H1 (cell line): ENCODE results near the gene NUCB1. TPM values are rescaled to one million over a fixed set of nuclear protein-coding genes. Genes with fewer than 3 reads are reported as not detected.

ENCODE experiments used
- BCL11A ChIP-seq, 2 experiments: IDR thresholded peaks; one replicate each; pipeline ENCODE4 v1.6.1; 2011; ENCODE audit warnings: low read depth in 2 of 2, low read length in 2 of 2, mild to moderate bottlenecking in 2 of 2
- CBX5 ChIP-seq: fragments of 300-800, 300-1000 bp; sonication (generic); IDR thresholded peaks from 2 replicates; pipeline ENCODE4 v1.7.1; 2016; ENCODE audit warnings: antibody characterized with exemption, low read length, low read depth
- CBX8 ChIP-seq: fragments of 300-800, 300-1000 bp; sonication (generic); IDR thresholded peaks from 2 replicates; pipeline ENCODE4 v1.7.1; 2016; ENCODE audit warnings: low read depth, low read length, borderline replicate concordance
- CHD1 ChIP-seq: IDR thresholded peaks from 2 replicates; pipeline ENCODE4 v1.6.1; 2012; ENCODE audit warnings: low read depth, low read length, improper control_type of control experiment
- CHD2 ChIP-seq: IDR thresholded peaks from 2 replicates; pipeline ENCODE4 v1.6.1; 2012; ENCODE audit warnings: low read length, improper control_type of control experiment
- CTBP2 ChIP-seq: IDR thresholded peaks from 2 replicates; pipeline ENCODE4 v1.7.0; 2011; ENCODE audit warnings: borderline replicate concordance, mild to moderate bottlenecking, moderate library complexity, mixed read lengths, low read length; ENCODE audit not compliant: insufficient read depth, insufficient read length
- EZH2 ChIP-seq: fragments of 200-600 bp; sonication (generic); IDR thresholded peaks from 2 replicates; pipeline ENCODE4 v1.7.1; 2012; ENCODE audit warnings: low read depth, mild to moderate bottlenecking, moderate library complexity, low read length, inconsistent platforms; ENCODE audit not compliant: severe bottlenecking
- FOSL1 ChIP-seq: IDR thresholded peaks from 2 replicates; pipeline ENCODE4 v1.6.1; 2011; ENCODE audit warnings: mild to moderate bottlenecking, low read depth, low read length, moderate library complexity; ENCODE audit not compliant: insufficient read depth
- GABPA ChIP-seq: IDR thresholded peaks from 2 replicates; pipeline ENCODE4 v1.6.1; 2011; ENCODE audit warnings: mild to moderate bottlenecking, low read length, moderate library complexity, borderline replicate concordance; ENCODE audit not compliant: insufficient read depth
- GTF2F1 ChIP-seq: IDR thresholded peaks from 2 replicates; pipeline ENCODE4 v1.6.1; 2012; ENCODE audit warnings: low read depth, low read length, improper control_type of control experiment, borderline replicate concordance
- HDAC6 ChIP-seq: IDR thresholded peaks from one replicate; pipeline ENCODE4 v1.7.1; 2012; ENCODE audit warnings: low read depth, mild to moderate bottlenecking, inconsistent platforms, low read length, moderate library complexity
- JUN ChIP-seq: IDR thresholded peaks from 2 replicates; pipeline ENCODE4 v1.6.1; 2011; ENCODE audit warnings: low read depth, mild to moderate bottlenecking, improper control_type of control experiment, low read length
- MAFK ChIP-seq: IDR thresholded peaks from 2 replicates; pipeline ENCODE4 v1.6.1; 2012; ENCODE audit warnings: low read depth, mild to moderate bottlenecking, improper control_type of control experiment, low read length
- NRF1 ChIP-seq: IDR thresholded peaks from 2 replicates; pipeline ENCODE4 v1.6.1; 2011; ENCODE audit warnings: mild to moderate bottlenecking, low read depth, low read length, improper control_type of control experiment
- POLR2A ChIP-seq, 2 experiments: IDR thresholded peaks; 1 replicate in 1 of 2; 2 replicates in 1 of 2; pipeline ENCODE4 v1.6.1; 2011; ENCODE audit warnings: low read depth in 2 of 2, low read length in 2 of 2, mild to moderate bottlenecking in 2 of 2; ENCODE audit errors: control extremely low read depth in 1 of 2
- RBBP5 ChIP-seq: IDR thresholded peaks from 2 replicates; pipeline ENCODE4 v1.7.1; 2012; ENCODE audit warnings: low read depth, mild to moderate bottlenecking, inconsistent platforms, low read length, moderate library complexity, borderline replicate concordance
- RFX5 ChIP-seq: IDR thresholded peaks from 2 replicates; pipeline ENCODE4 v1.6.1; 2011; ENCODE audit warnings: low read depth, low read length, improper control_type of control experiment, borderline replicate concordance
- RXRA ChIP-seq: IDR thresholded peaks from 2 replicates; pipeline ENCODE4 v1.6.1; 2011; ENCODE audit warnings: low read depth, mild to moderate bottlenecking, low read length, moderate library complexity; ENCODE audit not compliant: insufficient read depth
- SP4 ChIP-seq: IDR thresholded peaks from 2 replicates; pipeline ENCODE4 v1.6.1; 2012; ENCODE audit warnings: low read length, inconsistent platforms
- SUZ12 ChIP-seq: fragments of 200-600 bp; sonication (generic); IDR thresholded peaks from 2 replicates; pipeline ENCODE4 v1.6.1; 2012; ENCODE audit warnings: mild to moderate bottlenecking, inconsistent platforms, low read length, moderate library complexity, mixed read lengths
- TAF7 ChIP-seq: optimal IDR thresholded peaks from 2 replicates; pipeline ENCODE3; 2011; ENCODE audit warnings: low read depth, mild to moderate bottlenecking, inconsistent platforms, low read length, moderate library complexity, borderline replicate concordance
- TBP ChIP-seq: IDR thresholded peaks from 2 replicates; pipeline ENCODE4 v1.6.1; 2011; ENCODE audit warnings: low read depth, low read length, improper control_type of control experiment
- TCF12 ChIP-seq: IDR thresholded peaks from 2 replicates; pipeline ENCODE4 v1.6.1; 2011; ENCODE audit warnings: low read depth, mild to moderate bottlenecking, low read length
- YY1 ChIP-seq: IDR thresholded peaks from 2 replicates; pipeline ENCODE4 v1.6.1; 2011; ENCODE audit warnings: low read depth, mild to moderate bottlenecking, low read length
- ZNF274 ChIP-seq: IDR thresholded peaks from 2 replicates; pipeline ENCODE4 v1.7.0; 2012; ENCODE audit warnings: low read length, borderline replicate concordance; ENCODE audit errors: extremely low read depth
- polyA plus RNA-seq, 7 experiments: library from polyadenylated mRNA; depleted of rRNA in 3 of 7; stranded (reverse) in 5 of 7; unstranded in 2 of 7; fragments of >200 nt in 5 of 7; fragments of 200-250 nt in 2 of 7; gene quantifications; 1 replicate in 5 of 7; 2 replicates in 1 of 7; 4 replicates in 1 of 7; pipeline versions ENCODE4 v1.2.1 to v1.2.3, GENCODE V29; 2011 to 2013; ENCODE audit warnings: missing spikeins in 2 of 7, mixed read lengths in 2 of 7
- total RNA-seq: library from RNA; stranded (reverse); fragmentation: NEBNext Ultra II Directional; extraction: Animal tissue kit (Norgen Biotek cat#: 25700); gene quantifications from 2 replicates; pipeline ENCODE4 v1.2.1, GENCODE V29; 2021
- TF ChIP-seq, protein P1 (sequence below): IDR thresholded peaks from 2 replicates; pipeline ENCODE4 v1.6.1; 2012; ENCODE audit warnings: inconsistent platforms

Gene NUCB1
- total and polyA plus RNA-seq, 2 of the 8 experiments (the other 6 are each of a cell fraction or from before 2014, with no cell fraction given) = 111 to 121 TPM

DNA sequence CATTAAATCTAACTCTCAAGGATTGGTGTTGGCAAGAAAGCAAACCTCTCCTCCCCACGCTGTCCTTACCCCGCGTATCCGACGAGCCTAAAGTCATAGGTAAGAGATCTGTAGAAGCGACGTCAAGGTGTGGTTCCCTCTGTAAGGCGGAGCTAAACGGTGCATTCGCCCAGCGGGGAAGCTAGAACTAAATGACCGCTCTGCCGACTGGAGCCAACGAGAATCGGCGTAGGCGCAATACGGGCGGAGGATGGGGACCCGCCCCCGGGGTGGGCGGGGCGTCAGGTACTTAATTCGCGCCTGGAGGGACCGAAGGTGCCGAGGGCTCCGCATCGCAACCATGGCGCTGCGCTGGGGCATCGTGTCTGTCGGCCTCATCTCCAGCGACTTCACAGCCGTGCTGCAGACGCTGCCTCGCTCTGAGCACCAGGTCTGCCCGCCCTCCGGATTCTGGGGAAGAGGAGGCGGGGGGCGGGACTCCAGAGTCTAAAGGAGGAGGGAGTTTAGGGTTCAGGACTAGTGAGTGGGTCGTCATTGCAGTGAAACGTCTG, 33.3 kb downstream of the NUCB1 start, which contains the start of gene DHDH (continued):
- TF ChIP-seq YY1 (peak; percentile 80), CBX5 (no peak), BCL11A (IDR thresholded peaks at IDR 0.05; ENCODE audit: low read depth in 2 of 2, low read length in 2 of 2) (no peak), NRF1 (no peak), CHD2 (no peak), HDAC6 (no peak), POLR2A (IDR thresholded peaks at IDR 0.05; ENCODE audit: control extremely low read depth in 1 of 2, low read depth in 2 of 2, low read length in 2 of 2) (peak in 1 of 2 experiments; percentile 73; a peak in 2 of 3 replicates), GABPA (no peak), FOSL1 (no peak), EZH2 (peak; percentile 41), CHD1 (no peak), CTBP2 (no peak), TAF7 (no peak), MAFK (no peak), SUZ12 (no peak), TCF12 (no peak), ZNF274 (no peak), GTF2F1 (no peak), CBX8 (no peak), SP4 (peak; percentile 51; the same call in 1 of the 2 replicates), TBP (peak; percentile 75; the same call in 1 of the 2 replicates), RXRA (no peak), RFX5 (no peak), RBBP5 (no peak), JUN (no peak)
- TF ChIP-seq, protein P1, sequence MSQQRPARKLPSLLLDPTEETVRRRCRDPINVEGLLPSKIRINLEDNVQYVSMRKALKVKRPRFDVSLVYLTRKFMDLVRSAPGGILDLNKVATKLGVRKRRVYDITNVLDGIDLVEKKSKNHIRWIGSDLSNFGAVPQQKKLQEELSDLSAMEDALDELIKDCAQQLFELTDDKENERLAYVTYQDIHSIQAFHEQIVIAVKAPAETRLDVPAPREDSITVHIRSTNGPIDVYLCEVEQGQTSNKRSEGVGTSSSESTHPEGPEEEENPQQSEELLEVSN = peak; percentile 75
